GM12872 (cell line): ENCODE data around the gene TJP2.

Source experiments
- CTCF ChIP-seq: IDR thresholded peaks from 3 replicates; pipeline ENCODE4 v1.5.1; 2011; ENCODE audit warnings: low read depth, mild to moderate bottlenecking, low read length, moderate library complexity; ENCODE audit not compliant: insufficient read depth

Gene TJP2

GRCh38 chr9:69253057-69253456, 79.0 kb downstream of the TJP2 start:
- no peak for TF ChIP-seq CTCF

- no peak for TF ChIP-seq CTCF
Observed at GRCh38 chr9:69254223-69254622, 80.1 kb downstream of the TJP2 start.

- TF ChIP-seq CTCF = no peak
Observed at GRCh38 chr9:69255591-69255990, 81.5 kb downstream of the TJP2 start.

GRCh38 chr9:69258551-69258950, 84.5 kb downstream of the TJP2 start:
- TF ChIP-seq CTCF = no peak

- TF ChIP-seq CTCF = no peak
Observed at GRCh38 chr9:69260161-69260560, 86.1 kb downstream of the TJP2 start.

- no peak for TF ChIP-seq CTCF
Observed at GRCh38 chr9:69261636-69262035, 87.6 kb downstream of the TJP2 start.

- no peak for TF ChIP-seq CTCF
Observed at GRCh38 chr9:69264526-69264925, 90.4 kb downstream of the TJP2 start.

GRCh38 chr9:69265891-69266290, 91.8 kb downstream of the TJP2 start:
- no peak for TF ChIP-seq CTCF
